HepG2 (cell line): ENCODE results near the gene ICAM3. TPM values are rescaled to one million over a fixed set of nuclear protein-coding genes. Genes with fewer than 3 reads are reported as not detected.

ENCODE experiments used
- ATF7-NPFF ChIP-seq: sonication (generic); formaldehyde crosslinking; IDR thresholded peaks from 2 replicates; pipeline ENCODE4 v1.8.1; 2023; ENCODE audit warnings: mild to moderate bottlenecking, low read depth, missing genetic modification reagents, moderate library complexity
- HDAC2 ChIP-seq: sonication (generic); formaldehyde crosslinking; IDR thresholded peaks from 2 replicates; pipeline ENCODE4 v1.4.0; 2020; ENCODE audit warnings: missing genetic modification reagents
- HMGXB3 ChIP-seq: sonication (generic); formaldehyde crosslinking; IDR thresholded peaks from 2 replicates; pipeline ENCODE4 v1.4.0; 2020; ENCODE audit warnings: missing genetic modification reagents, borderline replicate concordance
- HNRNPK ChIP-seq: fragments of 200-400 bp; formaldehyde crosslinking; IDR thresholded peaks from 2 replicates; pipeline ENCODE4 v1.6.1; 2018; ENCODE audit warnings: low read length, low read depth, moderate library complexity, mild to moderate bottlenecking; ENCODE audit not compliant: poor library complexity, severe bottlenecking
- IRF2 ChIP-seq: IDR thresholded peaks from 2 replicates; pipeline ENCODE4 v1.6.1; 2018; ENCODE audit warnings: missing genetic modification reagents, missing compliant biosample characterization
- KDM2A ChIP-seq: sonication (generic); formaldehyde crosslinking; IDR thresholded peaks from 2 replicates; pipeline ENCODE4 v1.4.0; 2020; ENCODE audit warnings: low read depth, missing genetic modification reagents, borderline replicate concordance
- MAF1 ChIP-seq: sonication (generic); formaldehyde crosslinking; IDR thresholded peaks from 2 replicates; pipeline ENCODE4 v1.5.0; 2020; ENCODE audit warnings: missing genetic modification reagents, borderline replicate concordance
- NFKB2 ChIP-seq: sonication (generic); formaldehyde crosslinking; IDR thresholded peaks from 2 replicates; pipeline ENCODE4 v1.4.0; 2020; ENCODE audit warnings: missing genetic modification reagents, borderline replicate concordance
- PLSCR1 ChIP-seq: sonication (generic); formaldehyde crosslinking; IDR thresholded peaks from 2 replicates; pipeline ENCODE4 v1.5.0; 2020; ENCODE audit warnings: missing genetic modification reagents, mild to moderate bottlenecking, borderline replicate concordance
- RXRA ChIP-seq: sonication (generic); formaldehyde crosslinking; IDR thresholded peaks from 2 replicates; pipeline ENCODE4 v1.5.1; 2020; ENCODE audit warnings: missing genetic modification reagents
- RXRB ChIP-seq: IDR thresholded peaks from 2 replicates; pipeline ENCODE4 v1.6.1; 2016; ENCODE audit warnings: borderline replicate concordance, missing genetic modification reagents, missing compliant biosample characterization
- SRY ChIP-seq: sonication (generic); formaldehyde crosslinking; IDR thresholded peaks from 2 replicates; pipeline ENCODE4 v1.8.0; 2022; ENCODE audit warnings: mild to moderate bottlenecking, missing genetic modification reagents
- ZBTB38 ChIP-seq: sonication (generic); formaldehyde crosslinking; IDR thresholded peaks from 2 replicates; pipeline ENCODE4 v1.5.1; 2020; ENCODE audit warnings: mild to moderate bottlenecking, missing genetic modification reagents
- ZBTB7B ChIP-seq: sonication (generic); formaldehyde crosslinking; IDR thresholded peaks from 2 replicates; pipeline ENCODE4 v1.4.0; 2020; ENCODE audit warnings: missing genetic modification reagents
- ZGPAT ChIP-seq: IDR thresholded peaks from 2 replicates; pipeline ENCODE4 v1.6.1; 2016; ENCODE audit warnings: mild to moderate bottlenecking
- ZNF230 ChIP-seq: sonication (generic); formaldehyde crosslinking; IDR thresholded peaks from 2 replicates; pipeline ENCODE4 v1.4.0; 2020; ENCODE audit warnings: mild to moderate bottlenecking, missing genetic modification reagents
- ZNF543 ChIP-seq: sonication (generic); formaldehyde crosslinking; IDR thresholded peaks from 2 replicates; pipeline ENCODE4 v1.4.0; 2020; ENCODE audit warnings: mild to moderate bottlenecking, missing genetic modification reagents
- ZNF552 ChIP-seq: sonication (generic); formaldehyde crosslinking; IDR thresholded peaks from 2 replicates; pipeline ENCODE4 v1.9.0; 2022; ENCODE audit warnings: missing genetic modification reagents, mild to moderate bottlenecking, borderline replicate concordance
- ZNF660 ChIP-seq: sonication (generic); formaldehyde crosslinking; IDR thresholded peaks from 2 replicates; pipeline ENCODE4 v1.5.1; 2020; ENCODE audit warnings: mild to moderate bottlenecking, low read depth, missing genetic modification reagents, borderline replicate concordance
- ZNF770 ChIP-seq: sonication (generic); formaldehyde crosslinking; IDR thresholded peaks from 2 replicates; pipeline ENCODE4 v1.5.0; 2020; ENCODE audit warnings: mild to moderate bottlenecking, missing genetic modification reagents
- ZNF777 ChIP-seq: sonication (generic); formaldehyde crosslinking; IDR thresholded peaks from 2 replicates; pipeline ENCODE4 v1.4.0; 2020; ENCODE audit warnings: missing genetic modification reagents
- ZNF878 ChIP-seq: sonication (generic); formaldehyde crosslinking; IDR thresholded peaks from 2 replicates; pipeline ENCODE4 v1.8.1; 2023; ENCODE audit warnings: mild to moderate bottlenecking, missing genetic modification reagents, moderate library complexity
- polyA plus RNA-seq, 8 experiments: library from polyadenylated mRNA; depleted of rRNA in 3 of 8; stranded (reverse) in 7 of 8; unstranded in 1 of 8; fragments of >200 nt; fragmentation: Illumina TruSeq in 4 of 8; extraction: Trizol in 4 of 8; gene quantifications; 2 replicates each; pipeline versions ENCODE4 v1.2.1 to v1.2.3, GENCODE V29; 2011 to 2016; ENCODE audit warnings: low read depth in 4 of 8, missing spikeins in 1 of 8, mixed read lengths in 1 of 8; ENCODE audit not compliant: insufficient read depth in 1 of 8
- total RNA-seq, 5 experiments: library from RNA; depleted of rRNA; stranded (reverse); fragments of >200 nt; fragmentation: Illumina TruSeq; extraction: Trizol; gene quantifications; 2 replicates each; pipeline ENCODE4 v1.2.3, GENCODE V29; 2016; ENCODE audit warnings: low read depth in 1 of 5

The ICAM3 gene
- total and polyA plus RNA-seq, 2 of the 13 experiments (the other 11 are each of a cell fraction or from before 2014, with no cell fraction given), result 14.1 to 21.0 TPM

- TF ChIP-seq ZGPAT (CRISPR knock-in tag), result 0 out of 2 replicates have a peak, but pooled peaks have one; percentile 24
- TF ChIP-seq KDM2A (CRISPR knock-in tag), result 0 out of 2 replicates have a peak, but pooled peaks have one; percentile 45
- no peak for TF ChIP-seq ZNF878
- TF ChIP-seq ZNF770 (CRISPR knock-in tag), result peak; percentile 93
- 0 out of 2 replicates have a peak, but pooled peaks have one; percentile 16 for TF ChIP-seq SRY (CRISPR knock-in tag)
- no peak for TF ChIP-seq ZNF660
- no peak for TF ChIP-seq ZNF230 (CRISPR knock-in tag)
- TF ChIP-seq RXRA (CRISPR knock-in tag), result 0 out of 2 replicates have a peak, but pooled peaks have one; percentile 34
- TF ChIP-seq HMGXB3 (CRISPR knock-in tag), result no peak
- peak; percentile 13; the same call in 1 of the 2 replicates for TF ChIP-seq HDAC2
- peak; percentile 71 for TF ChIP-seq ATF7-NPFF (CRISPR knock-in tag)
- no peak for TF ChIP-seq PLSCR1 (CRISPR knock-in tag)
- TF ChIP-seq RXRB (CRISPR knock-in tag), result 0 out of 2 replicates have a peak, but pooled peaks have one; percentile 23
- TF ChIP-seq ZBTB38 (CRISPR knock-in tag), result peak; percentile 43
- no peak for TF ChIP-seq IRF2 (CRISPR knock-in tag)
- TF ChIP-seq HNRNPK, result peak; percentile 77
- no peak for TF ChIP-seq MAF1 (CRISPR knock-in tag)
- 0 out of 2 replicates have a peak, but pooled peaks have one; percentile 31 for TF ChIP-seq ZNF552 (CRISPR knock-in tag)
- TF ChIP-seq ZNF777 (CRISPR knock-in tag), result peak; percentile 76
- TF ChIP-seq NFKB2, result peak; percentile 17; the same call in 1 of the 2 replicates
- no peak; the same call in 1 of the 2 replicates for TF ChIP-seq ZNF543
- TF ChIP-seq ZBTB7B, result 0 out of 2 replicates have a peak, but pooled peaks have one; percentile 44
These were observed 44.0 kb downstream of the ICAM3 start (continued) for GRCh38 chr19:10295305-10295846.
